Measurements from ENCODE around the gene USP8.
"Not testable (repeated sequence)": the region's sequence is repeated elsewhere in the genome, so short reads cannot be mapped to it uniquely, and the experiment has no call there.

USP8 gene

DNA sequence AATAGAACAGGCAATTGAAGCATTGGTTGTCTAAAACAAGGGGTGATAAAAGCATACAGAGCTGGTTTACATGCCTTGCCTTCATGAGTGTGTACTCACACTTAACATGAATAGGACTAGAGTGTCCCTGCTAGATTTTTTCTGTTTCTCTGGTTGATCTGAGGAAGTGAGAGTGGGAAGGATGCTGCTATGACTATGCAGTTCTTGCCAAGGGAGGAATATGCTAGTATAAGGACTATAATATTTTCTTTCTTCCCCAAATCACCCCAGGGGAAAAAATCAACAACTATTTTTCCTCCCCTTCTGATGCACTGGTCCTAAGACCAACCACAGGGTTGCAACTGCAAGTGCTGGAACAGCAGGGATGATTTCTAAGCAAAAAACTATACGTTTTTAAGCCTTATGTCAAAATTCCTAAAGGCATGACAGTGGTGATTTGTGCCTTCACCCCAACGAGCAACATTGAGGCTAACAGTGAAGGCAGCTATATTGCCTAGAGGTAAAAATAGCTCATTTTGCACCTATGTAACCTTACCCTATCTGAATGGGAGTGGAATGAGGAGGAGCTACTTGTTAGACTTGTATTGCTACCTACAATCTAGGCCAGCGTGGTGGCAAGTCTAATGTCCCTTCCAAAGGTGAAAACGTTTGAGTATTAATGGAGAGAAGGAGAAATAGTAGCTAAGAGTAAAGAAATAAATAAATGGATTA is 33.5 kb upstream of the USP8 start:
- no peak for DNase-seq (ENCODE audit: low spot score)
- no peak overlapping the region for H3K27ac ChIP-seq
- H3K4me3 ChIP-seq: no peak overlapping the region
- TF ChIP-seq, protein P1, sequence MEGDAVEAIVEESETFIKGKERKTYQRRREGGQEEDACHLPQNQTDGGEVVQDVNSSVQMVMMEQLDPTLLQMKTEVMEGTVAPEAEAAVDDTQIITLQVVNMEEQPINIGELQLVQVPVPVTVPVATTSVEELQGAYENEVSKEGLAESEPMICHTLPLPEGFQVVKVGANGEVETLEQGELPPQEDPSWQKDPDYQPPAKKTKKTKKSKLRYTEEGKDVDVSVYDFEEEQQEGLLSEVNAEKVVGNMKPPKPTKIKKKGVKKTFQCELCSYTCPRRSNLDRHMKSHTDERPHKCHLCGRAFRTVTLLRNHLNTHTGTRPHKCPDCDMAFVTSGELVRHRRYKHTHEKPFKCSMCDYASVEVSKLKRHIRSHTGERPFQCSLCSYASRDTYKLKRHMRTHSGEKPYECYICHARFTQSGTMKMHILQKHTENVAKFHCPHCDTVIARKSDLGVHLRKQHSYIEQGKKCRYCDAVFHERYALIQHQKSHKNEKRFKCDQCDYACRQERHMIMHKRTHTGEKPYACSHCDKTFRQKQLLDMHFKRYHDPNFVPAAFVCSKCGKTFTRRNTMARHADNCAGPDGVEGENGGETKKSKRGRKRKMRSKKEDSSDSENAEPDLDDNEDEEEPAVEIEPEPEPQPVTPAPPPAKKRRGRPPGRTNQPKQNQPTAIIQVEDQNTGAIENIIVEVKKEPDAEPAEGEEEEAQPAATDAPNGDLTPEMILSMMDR (IDR thresholded peaks at IDR 0.05): no peak

GRCh38 chr15:50391561-50391960 is 32.6 kb upstream of the USP8 start:
- not testable (repeated sequence) for H3K4me3 ChIP-seq; DNase-seq (ENCODE audit: low spot score); H3K27ac ChIP-seq

DNA sequence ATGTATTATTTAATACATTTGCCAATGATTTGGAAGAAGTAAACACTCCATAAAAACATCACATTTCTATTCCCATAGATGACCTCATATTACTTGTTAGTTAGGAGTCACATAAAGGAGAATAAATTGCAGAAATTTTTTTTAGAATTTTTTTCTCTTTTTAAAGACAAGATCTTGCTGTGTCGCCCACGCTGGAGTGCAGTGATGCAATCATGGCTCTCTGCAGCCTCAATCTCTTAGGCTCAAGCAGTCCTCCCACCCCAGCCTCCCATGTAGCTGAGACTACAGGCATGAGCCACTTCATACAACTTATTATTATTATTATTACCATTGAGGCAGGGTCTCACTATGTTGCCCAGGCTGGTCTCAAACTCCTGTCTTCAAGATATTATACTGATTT is 12.3 kb upstream of the USP8 start:
- TF ChIP-seq, protein P1 (IDR thresholded peaks at IDR 0.05): no peak
- DNase-seq (ENCODE audit: low spot score): no peak
- H3K4me3 ChIP-seq: no peak overlapping the region

DNA sequence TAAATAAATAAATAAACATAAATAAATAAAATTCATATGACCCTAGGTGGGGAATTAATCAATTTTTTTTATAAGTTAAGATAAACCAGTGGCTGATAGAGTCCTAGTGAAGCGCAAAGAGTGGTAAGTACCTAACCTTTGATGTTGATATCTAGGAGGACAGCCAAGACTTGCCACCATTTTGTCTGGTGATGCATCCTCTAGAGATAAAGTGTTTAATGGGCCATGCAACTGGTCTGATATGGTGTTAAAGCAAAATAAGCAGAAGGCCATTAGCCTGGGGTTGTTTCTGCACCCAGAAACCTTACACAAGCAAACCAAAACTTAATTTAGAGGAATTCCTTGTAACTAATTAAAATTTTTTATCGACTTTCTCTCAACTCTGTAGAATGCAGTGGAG is 9.6 kb upstream of the USP8 start:
- Histone ChIP-seq H3K4me3 (no peak overlapping the region), H3K27ac (no peak overlapping the region)
- TF ChIP-seq, protein P1 (IDR thresholded peaks at IDR 0.05): no peak
- DNase-seq (ENCODE audit: low spot score): no peak

More for the DNA sequence above, 12.3 kb upstream of the USP8 start:
- no peak overlapping the region for H3K27ac ChIP-seq

DNA sequence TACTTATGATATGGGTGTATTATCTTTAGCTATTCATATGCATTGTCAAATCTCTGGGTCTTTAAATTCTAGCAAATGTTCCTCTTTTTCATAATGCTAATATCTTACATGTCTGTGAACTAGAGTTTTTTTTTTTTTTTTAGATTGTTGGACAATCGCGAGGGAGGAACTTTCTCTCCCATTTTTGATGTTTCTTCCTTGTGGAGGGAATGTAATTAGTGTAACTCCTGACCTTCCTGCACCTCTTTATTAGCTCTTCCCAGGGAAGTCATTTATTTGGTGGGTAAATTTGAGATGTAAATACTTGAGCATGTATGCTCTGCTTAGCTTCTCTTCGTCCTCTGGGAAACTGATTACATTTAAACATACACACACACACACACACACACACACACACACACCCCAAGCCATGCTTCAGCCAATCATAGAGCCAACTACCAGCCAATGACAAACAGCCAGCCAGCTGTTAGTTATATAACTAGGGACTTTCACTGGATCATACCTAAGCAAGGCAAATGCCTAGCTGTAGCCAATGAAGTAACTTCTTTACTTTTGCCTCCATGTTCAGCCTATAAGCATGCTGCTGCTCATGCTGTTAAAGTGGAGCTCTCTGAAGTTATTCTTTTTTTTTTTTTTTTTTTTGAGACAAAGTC is 8.3 kb upstream of the USP8 start:
- TF ChIP-seq, protein P1 (IDR thresholded peaks at IDR 0.05): no peak
- Histone ChIP-seq H3K27ac (no peak overlapping the region), H3K4me3 (no peak overlapping the region)
- no peak for DNase-seq (ENCODE audit: low spot score)

DNA sequence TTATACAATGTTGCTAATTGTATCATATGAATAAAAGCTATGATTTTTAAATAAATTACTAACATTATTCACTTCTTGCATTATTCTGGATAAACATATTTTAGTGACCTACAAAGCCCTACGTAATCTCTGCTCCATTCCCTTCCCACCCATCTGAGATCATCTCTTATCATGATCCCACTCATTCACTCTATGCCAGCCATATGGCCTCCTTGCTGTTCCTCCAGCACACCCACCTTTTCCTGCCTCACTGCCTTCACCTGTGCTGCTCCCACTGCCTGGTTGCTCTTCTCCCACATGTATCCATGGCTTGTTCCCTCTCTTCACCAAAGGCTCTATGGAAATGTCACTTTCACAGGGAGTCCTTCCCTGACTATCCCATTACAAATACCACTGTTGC is 7.3 kb upstream of the USP8 start:
- TF ChIP-seq, protein P1 (IDR thresholded peaks at IDR 0.05): no peak
- Histone ChIP-seq H3K27ac (no peak overlapping the region), H3K4me3 (no peak overlapping the region)
- DNase-seq (ENCODE audit: low spot score): no peak

GRCh38 chr15:50418041-50418583 is 6.1 kb upstream of the USP8 start:
- Histone ChIP-seq H3K4me3 (no peak overlapping the region), H3K27ac (no peak overlapping the region)
- no peak for DNase-seq (ENCODE audit: low spot score)
- TF ChIP-seq, protein P1 (IDR thresholded peaks at IDR 0.05): no peak

Measured in coronary artery (tissue), 2 donors.